ENCODE results near the gene ST6GALNAC4.

Gene ST6GALNAC4

DNA sequence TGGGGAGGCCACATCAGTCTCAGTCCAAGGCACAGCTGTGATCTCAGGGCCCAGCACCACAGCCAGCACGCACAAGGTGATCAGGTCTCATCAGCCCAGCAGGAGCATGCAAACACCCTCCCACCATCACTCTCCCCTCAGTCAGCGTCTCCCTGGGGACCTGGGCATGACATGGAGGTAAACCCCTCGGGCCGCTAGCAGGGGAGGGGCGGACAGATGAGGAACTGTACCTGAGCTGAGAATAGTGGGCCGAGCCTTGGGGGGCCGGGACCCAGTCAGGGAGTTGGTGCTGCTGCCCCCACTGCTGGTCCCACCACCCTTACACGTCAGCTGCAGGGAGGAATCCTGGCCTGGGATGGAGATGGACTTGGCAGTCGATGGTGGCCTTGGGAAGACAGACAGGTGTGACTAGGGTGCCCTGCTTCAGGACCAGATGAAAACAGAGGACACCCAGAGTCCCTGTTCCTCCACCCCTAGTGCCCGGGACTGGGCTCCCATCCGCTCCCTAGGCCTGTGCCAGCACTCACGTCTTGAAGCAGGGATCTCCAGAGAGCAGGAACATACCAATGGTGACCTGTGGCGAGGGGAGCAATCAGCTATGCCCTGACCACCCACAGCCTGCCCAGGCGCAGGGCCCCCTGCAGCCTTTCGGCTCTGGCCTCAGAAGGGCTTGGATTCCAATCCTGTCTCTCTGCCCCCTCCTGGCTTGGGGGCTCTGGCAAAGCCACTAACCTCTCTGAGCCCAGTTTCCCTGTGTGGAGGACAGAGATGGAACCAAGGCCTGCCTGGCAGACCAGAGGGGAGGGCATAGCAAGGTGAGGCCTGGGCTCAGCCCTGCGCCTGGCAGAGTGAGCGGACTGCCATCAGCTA, 31.2 kb upstream of the ST6GALNAC4 start:
- no peak for DNase-seq (ENCODE audit: low read depth in 3 of 3)

DNA sequence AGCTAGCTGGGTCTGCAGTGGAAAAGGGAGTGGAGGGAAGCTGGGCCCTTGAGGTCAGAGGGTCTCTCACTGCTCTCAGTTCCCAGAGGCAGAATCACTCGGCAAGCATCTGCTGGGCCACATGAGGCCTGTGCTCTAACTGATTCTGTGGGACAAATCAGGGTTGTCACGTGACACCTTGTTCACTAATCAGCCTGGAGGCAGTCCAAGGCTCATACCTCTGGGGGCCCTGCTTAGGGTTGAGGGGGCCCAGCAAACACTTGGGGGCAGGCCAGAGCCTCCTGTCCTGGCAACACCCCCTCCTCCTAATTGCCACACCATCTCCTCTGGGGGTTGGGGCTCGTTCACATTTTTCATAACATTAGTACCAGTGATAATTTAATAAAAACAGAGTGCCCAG, 29.9 kb upstream of the ST6GALNAC4 start:
- no peak for DNase-seq (ENCODE audit: low read depth in 3 of 3)

DNA sequence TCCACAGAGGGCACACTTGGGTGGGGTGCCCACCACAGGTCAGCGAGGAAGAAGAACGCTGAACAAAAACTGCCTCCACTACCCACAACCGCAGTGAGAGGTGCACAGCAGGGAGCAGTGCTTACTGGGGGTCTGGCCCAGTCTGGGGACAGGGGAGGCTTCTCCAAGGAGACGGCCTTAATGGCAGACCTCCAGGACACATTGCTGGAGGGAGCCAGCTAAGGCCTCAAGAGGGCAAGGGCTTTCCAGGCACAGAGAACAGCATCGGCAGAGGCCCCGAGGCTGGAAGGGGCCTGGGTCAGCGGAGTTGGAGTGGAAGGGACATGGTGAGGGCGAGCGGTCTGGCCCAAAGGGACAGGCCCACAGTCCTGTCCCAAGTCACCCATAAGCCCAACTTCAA, 29.1 kb upstream of the ST6GALNAC4 start:
- DNase-seq (ENCODE audit: low read depth in 3 of 3), result no peak

DNA sequence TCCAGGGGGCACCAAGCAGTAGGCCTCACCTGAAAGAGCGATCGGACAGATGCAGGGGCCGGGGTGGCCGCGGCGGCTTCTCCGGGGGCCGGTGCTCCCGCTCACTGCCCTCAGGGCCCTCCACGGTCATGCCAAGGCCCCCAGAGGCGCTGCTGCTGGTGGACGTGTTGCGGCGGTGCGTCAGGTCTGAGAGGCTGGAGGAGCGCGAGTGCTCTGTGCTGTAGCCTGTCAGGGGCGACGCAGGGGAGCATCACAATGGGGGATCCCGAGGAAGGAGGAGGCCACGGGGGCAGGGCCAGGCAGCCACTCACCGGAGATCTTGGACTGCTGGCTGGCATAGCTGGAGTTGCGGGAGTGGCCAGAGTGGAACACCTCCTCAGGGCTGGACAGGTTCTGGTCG, 28.5 kb upstream of the ST6GALNAC4 start:
- DNase-seq (ENCODE audit: low read depth in 3 of 3), result no peak

DNA sequence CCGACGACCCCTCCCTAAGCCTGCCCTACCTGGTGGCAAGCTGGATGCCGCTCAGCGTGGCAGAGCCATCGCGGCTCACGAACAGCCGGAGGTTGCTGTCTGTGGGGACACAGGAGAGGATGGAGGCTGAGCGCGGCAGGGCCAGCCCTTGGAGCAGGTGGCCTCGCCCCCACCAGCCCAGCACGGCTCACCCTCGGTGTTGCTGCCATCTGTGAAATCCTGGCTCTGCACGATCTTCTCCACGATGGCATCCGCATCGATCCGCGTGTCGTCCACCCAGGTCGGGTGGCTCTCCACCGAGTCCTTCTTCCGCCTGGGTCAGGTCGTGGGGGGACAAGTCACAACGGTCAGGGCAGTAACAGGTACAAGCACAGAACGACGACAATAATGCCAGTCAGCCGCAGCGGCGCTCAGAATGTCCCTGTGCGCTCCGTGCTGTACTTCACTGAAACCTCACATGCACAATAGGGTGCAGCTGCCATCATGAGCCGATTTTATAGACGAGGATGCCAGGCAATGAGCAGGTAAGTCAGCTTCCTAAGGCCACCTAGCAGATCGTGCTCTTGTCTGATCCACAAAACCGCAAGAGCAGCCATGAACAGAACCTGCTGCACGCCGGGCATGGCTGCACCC, 27.9 kb upstream of the ST6GALNAC4 start:
- DNase-seq (ENCODE audit: low read depth in 3 of 3), result no peak

DNA sequence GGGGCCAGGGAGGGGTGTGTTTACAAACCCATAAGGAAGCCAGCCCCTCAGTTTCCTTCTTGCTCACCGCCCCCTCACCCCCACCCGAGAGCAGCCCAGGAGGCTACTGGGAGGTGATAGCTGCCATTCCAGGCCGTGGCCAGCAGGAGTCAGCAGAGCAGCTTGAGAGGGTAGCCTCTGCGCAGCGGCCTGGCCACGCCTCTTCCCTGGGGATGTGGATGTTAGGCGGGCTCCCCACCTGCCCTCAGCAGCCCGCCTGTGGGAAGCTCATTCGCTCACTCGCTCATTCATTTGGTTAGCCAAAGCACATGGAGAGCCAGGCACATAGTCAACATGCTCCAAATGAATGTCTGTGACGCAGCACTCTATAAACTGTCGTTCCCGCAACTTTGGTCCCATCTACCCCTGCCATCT, 26.9 kb upstream of the ST6GALNAC4 start:
- DNase-seq (ENCODE audit: low read depth in 3 of 3), result peak; percentile 60 to 63 (median 62)

DNA sequence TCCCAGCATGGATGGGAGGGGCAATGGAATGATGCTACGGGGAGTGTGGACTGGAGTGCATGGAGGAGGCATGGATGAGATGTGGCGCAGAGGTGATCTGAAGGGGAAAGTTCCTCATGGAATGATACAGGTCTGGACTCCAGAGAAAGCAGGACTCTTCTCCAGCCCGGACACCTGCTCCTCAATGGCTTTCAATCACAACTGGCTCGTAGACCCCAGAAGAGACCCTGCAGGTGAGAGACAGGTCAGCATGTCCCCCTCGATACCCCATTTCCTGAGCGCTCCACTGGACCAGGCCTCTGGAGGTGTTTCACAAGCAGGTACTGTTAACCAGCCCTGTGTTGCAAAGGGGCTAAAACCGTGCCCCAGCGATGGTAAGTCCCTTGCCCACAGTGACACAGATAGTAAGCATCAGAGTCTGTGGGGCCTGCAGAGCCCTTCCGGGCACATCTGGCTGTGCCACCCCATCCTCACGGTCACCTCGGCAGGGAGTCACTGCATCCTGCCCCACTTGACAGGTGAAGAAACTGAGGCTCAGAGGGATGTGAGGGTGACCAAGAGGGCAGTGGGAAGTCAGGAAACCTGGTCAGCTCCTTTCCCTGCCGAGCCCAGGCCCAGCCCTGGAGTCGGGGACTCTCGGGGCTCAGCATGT, 26.3 kb upstream of the ST6GALNAC4 start:
- DNase-seq (ENCODE audit: low read depth in 3 of 3), result no peak

DNA sequence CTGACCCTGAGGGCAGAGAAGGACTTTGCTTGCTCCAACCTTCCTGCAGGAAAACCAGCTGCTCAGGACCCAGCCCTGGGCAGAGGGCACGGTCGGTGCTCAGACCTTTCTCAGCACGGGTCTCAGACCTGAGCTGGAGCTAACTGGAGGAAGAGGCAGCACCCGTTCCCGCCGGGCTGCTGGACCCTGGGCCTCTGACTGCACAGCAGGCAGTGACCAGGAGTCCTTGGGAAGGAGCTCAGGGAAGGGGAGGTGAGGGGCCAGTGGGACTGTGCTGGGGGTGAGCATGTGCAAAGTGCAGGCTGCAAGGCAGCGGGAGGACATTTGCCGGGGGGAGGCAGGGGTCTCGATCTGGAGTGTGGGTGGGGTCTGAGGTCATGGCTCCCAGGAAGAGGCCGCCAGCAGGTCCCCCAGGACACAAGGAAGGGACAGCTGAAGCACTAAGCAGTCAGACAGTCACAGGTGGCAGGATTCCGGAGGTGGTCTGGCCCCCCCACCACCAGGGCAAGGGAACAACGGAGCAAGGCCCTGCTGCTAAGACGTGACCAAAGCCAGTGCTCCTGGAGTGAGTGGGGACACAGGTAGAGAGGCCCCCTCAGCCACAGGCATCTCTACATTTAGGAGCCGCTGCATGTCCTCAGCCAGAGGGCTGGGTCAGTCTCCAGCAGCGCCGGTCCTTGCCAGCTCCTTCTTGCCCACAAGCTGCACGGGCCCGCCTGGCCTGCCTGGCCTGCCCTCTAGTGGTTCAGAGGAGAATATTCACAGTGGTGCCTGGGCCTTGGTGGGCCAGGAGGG, 25.6 kb upstream of the ST6GALNAC4 start:
- no peak for DNase-seq (ENCODE audit: low read depth in 3 of 3)

DNA sequence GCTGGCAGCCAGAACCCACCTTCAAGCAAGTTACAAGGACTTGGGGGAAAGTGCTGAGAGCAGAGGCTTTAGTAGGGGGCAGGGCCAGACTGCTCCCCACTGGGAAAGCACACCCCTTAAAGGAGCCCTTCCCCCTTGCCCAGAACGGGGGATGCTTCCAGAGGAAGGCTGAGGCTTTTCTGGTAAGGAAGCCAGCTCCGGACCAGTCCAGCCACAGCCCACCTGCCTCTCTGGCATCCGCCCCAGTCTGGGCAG, 25.0 kb upstream of the ST6GALNAC4 start:
- no peak for DNase-seq (ENCODE audit: low read depth in 3 of 3)

DNA sequence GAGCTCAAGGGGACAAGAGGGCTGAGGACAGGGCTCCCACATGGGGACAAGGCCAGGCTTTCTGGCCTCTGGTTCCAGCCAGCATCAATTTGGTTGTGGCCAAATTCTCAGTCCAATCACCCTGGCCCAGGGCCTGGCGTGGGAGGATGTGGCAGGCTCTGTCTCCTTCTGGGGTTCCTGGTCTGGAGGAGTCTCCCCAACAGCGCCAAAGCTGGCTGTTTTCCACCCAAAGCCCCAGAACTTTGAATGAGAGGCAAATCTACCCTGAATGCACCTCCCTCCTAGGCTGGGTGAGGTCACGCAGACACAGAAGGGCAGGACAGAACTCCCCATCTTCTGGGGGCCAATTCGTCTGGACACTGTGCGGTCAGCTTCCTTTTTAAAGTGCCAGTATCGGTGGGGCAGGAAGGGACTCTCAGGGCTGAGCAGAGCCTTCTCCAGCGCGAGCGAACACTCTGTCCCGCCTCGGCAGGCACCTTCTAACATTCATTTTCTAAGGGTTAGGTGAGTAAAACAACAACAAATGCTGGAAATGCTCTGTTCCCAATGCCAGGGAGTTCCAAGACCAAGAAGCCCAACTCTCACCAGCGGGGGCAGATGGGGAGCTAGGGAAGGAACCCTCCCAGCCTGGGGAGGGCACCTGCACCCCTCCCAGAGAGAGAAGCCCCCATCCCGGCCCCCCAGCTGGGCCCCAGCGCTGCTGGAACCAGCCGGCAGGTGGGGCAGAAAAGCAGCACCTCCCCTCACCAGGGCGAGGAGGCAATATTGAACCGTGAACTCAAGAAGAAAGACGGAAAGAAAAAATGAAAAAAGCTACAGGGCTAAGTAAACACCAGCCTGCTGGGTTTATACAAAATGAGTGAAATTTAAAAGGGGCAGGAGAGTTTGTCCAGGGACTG, 24.5 kb upstream of the ST6GALNAC4 start:
- no peak for DNase-seq (ENCODE audit: low read depth in 3 of 3)

DNA sequence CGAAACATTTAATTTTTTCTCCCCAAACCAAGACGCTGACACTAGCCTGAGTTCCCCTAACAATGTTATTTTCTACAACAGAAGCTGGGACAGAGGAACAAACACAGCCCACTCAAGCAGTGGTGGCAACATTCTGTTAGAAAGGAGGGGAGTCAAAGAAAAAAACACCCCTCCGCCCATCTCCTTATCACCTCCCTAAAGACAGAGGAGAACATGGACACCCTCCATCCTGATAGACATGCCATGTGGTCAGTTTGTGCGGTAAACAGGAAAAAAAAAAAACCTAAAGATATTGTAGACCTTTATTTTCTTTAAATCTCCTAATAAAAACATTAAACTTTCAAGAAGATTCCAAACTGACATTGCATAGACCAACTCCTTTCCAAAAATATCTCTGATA, 23.8 kb upstream of the ST6GALNAC4 start:
- DNase-seq (ENCODE audit: low read depth in 3 of 3), result no peak

DNA sequence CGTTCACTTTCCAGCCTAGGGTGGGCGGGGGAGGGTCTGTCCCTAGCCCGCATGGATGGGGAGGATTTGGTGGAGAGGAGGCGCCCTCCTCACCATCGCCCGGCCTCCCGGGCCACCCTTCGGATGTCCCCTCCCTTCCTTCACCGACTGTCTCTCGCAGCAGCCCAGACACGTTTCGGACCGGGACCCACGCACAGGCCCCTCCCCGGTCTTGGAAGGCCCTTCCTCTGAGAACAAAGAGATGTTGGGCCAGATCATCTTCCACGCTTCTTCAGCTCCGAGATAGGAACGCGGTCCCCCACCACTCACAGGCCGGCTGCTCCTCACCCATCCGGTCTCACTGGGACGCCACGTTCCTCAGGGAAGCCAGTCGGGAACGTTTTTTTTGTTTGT, 21.5 kb upstream of the ST6GALNAC4 start:
- no peak for DNase-seq (ENCODE audit: low read depth in 3 of 3)

DNA sequence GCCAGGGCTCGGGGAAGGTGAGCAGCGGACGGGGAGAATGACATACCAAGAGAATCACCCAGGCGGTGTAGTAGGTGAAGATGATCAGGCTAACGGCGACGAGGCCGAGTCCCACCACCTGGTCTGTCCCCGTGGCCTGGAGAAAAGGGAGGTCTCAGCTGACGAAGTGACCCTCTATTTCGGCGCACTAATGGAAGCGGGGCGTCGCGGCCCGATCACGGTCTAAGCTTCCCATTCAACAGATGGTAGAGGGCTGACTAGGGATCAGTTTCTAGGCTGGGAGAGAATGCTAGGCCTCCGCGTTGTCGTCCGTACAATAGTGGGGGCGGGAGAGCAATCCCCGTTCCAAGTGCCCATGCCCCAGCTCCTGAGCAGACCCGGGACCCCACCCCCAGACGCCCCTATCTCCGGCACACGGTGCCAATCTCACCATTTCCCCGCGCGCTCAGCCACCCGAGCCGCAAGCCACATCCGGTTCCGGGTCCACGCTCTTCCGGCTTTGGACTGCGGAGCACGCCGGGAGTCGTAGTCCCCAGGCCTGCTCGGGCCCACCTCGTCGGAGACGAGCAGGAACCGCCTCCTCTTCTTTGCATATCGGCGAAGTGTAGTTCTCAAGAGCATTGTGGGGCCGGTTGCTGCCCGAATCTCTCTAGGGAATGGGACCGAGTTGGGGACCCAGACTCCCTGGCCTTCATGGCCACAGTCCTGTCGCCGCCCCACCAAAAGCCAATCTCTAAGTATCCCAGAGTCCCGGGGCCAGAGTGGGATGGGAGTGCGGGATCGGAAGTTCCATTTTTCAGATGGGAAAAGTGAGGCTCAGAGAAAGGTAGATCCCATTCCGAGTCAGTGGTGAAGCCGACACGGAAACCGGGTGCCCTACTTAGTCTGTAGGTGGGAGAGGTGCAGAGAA, 20.8 kb upstream of the ST6GALNAC4 start, which contains the start of gene DPM2:
Gene DPM2 (minus strand): TSS at position 467 of the 910 bp plus-strand sequence. CDS start 34 bp downstream, at position 433.
- DNase-seq (ENCODE audit: low read depth in 3 of 3), result peak; percentile 71 to 75 (median 71)

DNA sequence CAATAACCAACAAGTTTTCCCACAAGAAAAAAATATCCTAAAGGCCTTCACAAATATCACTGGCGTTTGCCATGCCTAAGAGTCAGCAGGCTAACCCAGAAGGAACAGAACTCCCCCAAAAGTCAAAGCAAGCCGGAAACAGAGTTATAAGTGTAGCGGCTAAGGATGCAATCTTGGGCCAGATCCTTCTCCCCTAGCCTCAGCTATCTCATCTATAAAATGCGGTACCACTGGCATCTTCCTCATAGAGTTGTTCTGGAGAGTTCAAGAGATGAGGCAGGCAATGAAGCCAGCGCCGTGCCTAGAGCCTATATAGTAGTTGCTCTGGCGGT, 20.2 kb upstream of the ST6GALNAC4 start:
- no peak for DNase-seq (ENCODE audit: low read depth in 3 of 3)

DNA sequence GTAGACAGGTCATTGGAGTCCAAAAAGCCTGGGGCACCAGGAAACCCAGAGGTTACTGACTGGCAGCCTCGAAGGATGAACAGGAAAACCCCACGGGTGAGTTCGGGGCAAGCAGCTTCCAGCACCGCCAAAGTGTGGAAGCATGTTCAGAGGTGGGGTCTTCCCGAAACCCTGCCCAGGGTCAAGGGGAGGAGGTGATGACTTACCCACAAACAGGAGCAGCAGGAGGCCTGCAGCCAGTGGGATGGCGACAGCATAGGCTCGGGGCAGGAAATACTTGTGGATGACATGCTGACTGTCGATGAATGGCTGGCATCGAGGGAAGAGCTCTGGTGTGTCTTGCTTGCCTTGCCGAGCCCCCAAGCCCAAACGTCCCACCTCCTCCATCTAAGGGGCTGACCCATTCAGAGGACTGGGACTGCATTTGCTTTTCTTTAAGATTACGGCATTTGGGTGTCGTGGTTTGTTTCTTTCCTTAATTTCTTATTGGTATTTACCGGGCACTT, 19.6 kb upstream of the ST6GALNAC4 start:
- no peak for DNase-seq (ENCODE audit: low read depth in 3 of 3)

DNA sequence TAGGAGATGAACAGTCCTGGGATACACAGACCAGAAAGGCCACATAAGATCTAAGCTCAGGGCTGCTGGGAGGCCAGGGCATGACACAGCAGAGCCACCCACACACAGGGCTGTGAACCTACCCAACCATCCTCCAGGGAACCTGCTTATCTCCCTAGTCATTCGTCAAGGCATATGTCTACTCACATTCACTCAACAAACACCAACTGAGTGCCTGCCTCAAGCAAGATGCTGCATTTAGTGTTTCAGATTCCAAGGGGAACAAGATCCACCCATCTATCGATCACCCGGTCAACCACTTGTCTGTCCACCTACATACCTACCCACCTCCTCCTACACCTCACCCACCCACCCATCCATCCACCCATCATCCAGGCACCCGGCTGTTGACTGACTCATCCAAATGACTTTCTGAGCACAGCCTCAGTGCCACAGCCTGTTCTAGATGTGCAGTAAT, 19.0 kb upstream of the ST6GALNAC4 start:
- no peak for DNase-seq (ENCODE audit: low read depth in 3 of 3)

DNA sequence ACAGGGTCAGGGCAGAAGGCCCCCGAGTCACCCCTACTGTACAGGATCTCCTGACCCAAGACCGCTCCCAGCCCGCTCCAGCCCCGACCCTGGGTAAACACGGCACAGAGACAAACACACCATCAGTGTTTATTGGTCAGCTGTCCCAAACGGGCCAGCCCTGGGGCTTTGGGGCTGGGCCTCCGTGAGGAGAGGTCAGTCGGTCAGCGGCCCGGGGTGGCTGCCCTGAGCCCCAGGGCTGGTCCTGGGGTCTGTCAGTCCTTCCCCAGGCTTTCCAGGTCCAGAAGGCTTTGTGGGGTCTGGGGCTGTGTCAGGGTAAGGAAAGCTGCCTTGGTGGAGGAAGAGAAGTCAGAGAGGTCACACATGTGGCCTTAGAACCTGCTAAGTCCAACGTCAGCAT, 18.1 kb upstream of the ST6GALNAC4 start:
- no peak for DNase-seq (ENCODE audit: low read depth in 3 of 3)

DNA sequence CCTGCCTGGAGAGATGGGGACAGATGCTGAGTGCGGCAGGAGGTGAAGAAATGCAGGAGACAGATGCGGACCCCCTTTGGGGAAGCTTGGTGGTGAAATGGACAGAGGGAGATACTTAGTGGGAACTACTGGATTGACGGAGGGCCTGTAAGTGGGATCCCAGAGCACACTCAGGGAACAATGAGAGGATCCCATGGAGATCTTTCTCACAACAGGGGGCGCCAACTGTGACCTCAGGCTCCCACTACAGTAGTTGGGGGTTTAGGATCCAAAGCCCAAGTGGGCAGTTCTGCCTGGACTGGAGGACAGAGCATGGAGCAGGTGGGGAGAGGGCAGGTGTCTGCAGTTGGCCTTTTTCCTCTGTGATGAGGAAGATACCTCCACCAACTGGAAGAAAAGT, 17.4 kb upstream of the ST6GALNAC4 start:
- no peak for DNase-seq (ENCODE audit: low read depth in 3 of 3)

DNA sequence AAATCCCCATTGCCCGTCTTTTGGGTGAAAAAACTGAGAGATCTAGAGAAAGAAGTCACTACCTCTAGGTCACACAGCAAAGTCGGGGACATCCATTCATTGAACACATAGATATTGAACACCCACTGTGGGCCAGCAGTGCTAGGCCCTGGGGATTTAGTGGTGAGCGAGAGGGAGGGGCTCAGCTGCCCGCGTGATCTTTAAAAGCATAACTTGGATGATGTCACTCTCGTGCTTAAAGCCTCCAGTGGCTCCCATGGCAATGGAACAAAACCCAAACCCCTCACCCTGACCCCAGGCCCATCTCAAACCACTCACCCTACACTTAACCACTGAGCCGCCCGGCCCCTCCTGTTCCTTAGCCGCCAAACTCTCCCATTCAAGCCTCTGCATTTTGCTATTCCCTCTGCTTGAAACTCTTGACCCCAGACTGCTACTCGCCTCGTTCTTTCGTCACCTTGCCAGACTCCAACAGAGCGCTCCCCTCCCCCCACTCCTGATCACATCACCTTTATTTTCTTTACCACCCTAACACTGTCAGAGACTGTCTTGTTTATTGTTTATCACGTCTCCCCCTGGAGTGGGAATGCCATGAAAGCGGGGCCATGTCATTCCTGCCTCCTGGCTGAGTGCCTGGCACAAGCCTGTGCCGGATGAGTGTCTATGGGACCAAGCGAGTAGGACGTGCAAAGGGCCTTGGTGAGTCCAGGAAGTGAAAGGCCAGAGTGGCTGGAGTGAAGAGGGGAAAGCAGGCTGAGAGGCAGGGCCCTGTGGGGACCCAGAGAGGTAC, 14.4 kb upstream of the ST6GALNAC4 start:
- DNase-seq (ENCODE audit: low read depth in 3 of 3), result no peak

Data from stimulated activated CD4-positive, alpha-beta T cell treated with anti-CD3 and anti-CD28 coated beads, TNF-alpha, amount 100 ng/mL, for 4 hours (primary cell).